Activated T-cell treated with anti-CD3 and anti-CD28 coated beads for 4 hours (primary cell): Measurements from ENCODE around the gene DCDC2C.
"Not testable (repeated sequence)": the region's sequence is repeated elsewhere in the genome, so short reads cannot be mapped to it uniquely, and the experiment has no call there.

Experiments
- DNase-seq: peaks from one replicate; pipeline ENCODE4 v3.0.0-alpha.2; 2020

Gene DCDC2C

GRCh38 chr2:3778851-3779495, 75.6 kb downstream of the DCDC2C start:
- no peak for DNase-seq

GRCh38 chr2:3779496-3780049, 76.2 kb downstream of the DCDC2C start:
- no peak for DNase-seq

- DNase-seq, result peak; percentile 14
These were observed 77.4 kb downstream of the DCDC2C start for GRCh38 chr2:3780477-3781402.

GRCh38 chr2:3784731-3785130, 81.4 kb downstream of the DCDC2C start:
- no peak for DNase-seq

GRCh38 chr2:3785220-3785889, 82.0 kb downstream of the DCDC2C start:
- DNase-seq, result no peak

GRCh38 chr2:3785890-3786273, 82.5 kb downstream of the DCDC2C start:
- no peak for DNase-seq

- DNase-seq, result no peak
These were observed 84.4 kb downstream of the DCDC2C start for GRCh38 chr2:3787768-3788167.

GRCh38 chr2:3789256-3789655, 85.9 kb downstream of the DCDC2C start:
- DNase-seq, result no peak

- no peak for DNase-seq
These were observed 89.9 kb downstream of the DCDC2C start for GRCh38 chr2:3793249-3793648.

GRCh38 chr2:3801506-3801905, 98.1 kb downstream of the DCDC2C start:
- no peak for DNase-seq

GRCh38 chr2:3805201-3805939, 102.0 kb downstream of the DCDC2C start:
- no peak for DNase-seq

- no peak for DNase-seq
These were observed 102.8 kb downstream of the DCDC2C start for GRCh38 chr2:3806168-3806567.

GRCh38 chr2:3806730-3807129, 103.4 kb downstream of the DCDC2C start:
- no peak for DNase-seq

GRCh38 chr2:3807853-3808252, 104.5 kb downstream of the DCDC2C start:
- DNase-seq, result no peak

GRCh38 chr2:3814706-3815245, 111.4 kb downstream of the DCDC2C start:
- DNase-seq, result no peak

GRCh38 chr2:3817144-3817543, 113.8 kb downstream of the DCDC2C start:
- DNase-seq, result not testable (repeated sequence)

GRCh38 chr2:3823748-3824147, 120.4 kb downstream of the DCDC2C start:
- DNase-seq, result no peak

- DNase-seq, result no peak
These were observed 124.5 kb downstream of the DCDC2C start for GRCh38 chr2:3827673-3828575.

- no peak for DNase-seq
These were observed 127.4 kb downstream of the DCDC2C start for GRCh38 chr2:3830796-3831195.

- no peak for DNase-seq
These were observed 133.7 kb downstream of the DCDC2C start for GRCh38 chr2:3837086-3837485.

- no peak for DNase-seq
These were observed 135.0 kb downstream of the DCDC2C start for GRCh38 chr2:3838348-3838747.
